ENCODE data around the gene TSHZ3.

The TSHZ3 gene

GRCh38 chr19:31235806-31236205 lies 113.4 kb downstream of the TSHZ3 start:
- no peak for TF ChIP-seq CTCF (conservative IDR thresholded peaks at IDR 0.05; ENCODE audit: low read depth)
- no peak for DNase-seq (ENCODE audit: low spot score)
- no peak overlapping the region for H3K27ac ChIP-seq
- CTCF ChIA-PET = no interaction called here
- POLR2A ChIA-PET (ENCODE audit: low non-redundant PET) = no interaction called here

GRCh38 chr19:31233295-31233800 lies 115.9 kb downstream of the TSHZ3 start:
- H3K27ac ChIP-seq = no peak overlapping the region
- POLR2A ChIA-PET (ENCODE audit: low non-redundant PET) = interaction anchor here (0.7 kb wide), 1 partner anchor 19 kb away, joined by 4 read pairs; no protein-coding TSS in a partner anchor
- CTCF ChIA-PET = no interaction called here
- DNase-seq (ENCODE audit: low spot score) = no peak
- no peak for TF ChIP-seq CTCF (conservative IDR thresholded peaks at IDR 0.05; ENCODE audit: low read depth)

GRCh38 chr19:31232871-31233270 lies 116.4 kb downstream of the TSHZ3 start:
- CTCF ChIA-PET = no interaction called here
- no peak overlapping the region for H3K27ac ChIP-seq

GRCh38 chr19:31232180-31232579 lies 117.1 kb downstream of the TSHZ3 start:
- no peak for TF ChIP-seq CTCF (conservative IDR thresholded peaks at IDR 0.05; ENCODE audit: low read depth)
- ChIA-PET CTCF (no interaction called here), POLR2A (ENCODE audit: low non-redundant PET) (no interaction called here)
- no peak overlapping the region for H3K27ac ChIP-seq
- no peak for DNase-seq (ENCODE audit: low spot score)

More at GRCh38 chr19:31232871-31233270, 116.4 kb downstream of the TSHZ3 start:
- no peak for TF ChIP-seq CTCF (conservative IDR thresholded peaks at IDR 0.05; ENCODE audit: low read depth)
- DNase-seq (ENCODE audit: low spot score) = no peak
- POLR2A ChIA-PET (ENCODE audit: low non-redundant PET) = no interaction called here

GRCh38 chr19:31231237-31231636 lies 118.0 kb downstream of the TSHZ3 start:
- no peak for DNase-seq (ENCODE audit: low spot score)
- TF ChIP-seq CTCF (conservative IDR thresholded peaks at IDR 0.05; ENCODE audit: low read depth) = no peak
- POLR2A ChIA-PET (ENCODE audit: low non-redundant PET) = no interaction called here
- H3K27ac ChIP-seq = no peak overlapping the region
- CTCF ChIA-PET = no interaction called here

GRCh38 chr19:31226151-31226935 lies 122.9 kb downstream of the TSHZ3 start:
- ChIA-PET POLR2A (ENCODE audit: low non-redundant PET) (no interaction called here), CTCF (interaction anchor here (0.6 kb wide), 1 partner anchor 54 kb away, joined by 3 read pairs; no protein-coding TSS in a partner anchor)
- DNase-seq (ENCODE audit: low spot score) = no peak
- no peak for TF ChIP-seq CTCF (conservative IDR thresholded peaks at IDR 0.05; ENCODE audit: low read depth)
- no peak overlapping the region for H3K27ac ChIP-seq
